NCI-H146 (cell line): ENCODE data around the gene C10orf90.

ENCODE experiments used
- DNase-seq: peaks from one replicate; lab custom pipeline; 2025; lab: John Stamatoyannopoulos, UW

The C10orf90 gene

DNA sequence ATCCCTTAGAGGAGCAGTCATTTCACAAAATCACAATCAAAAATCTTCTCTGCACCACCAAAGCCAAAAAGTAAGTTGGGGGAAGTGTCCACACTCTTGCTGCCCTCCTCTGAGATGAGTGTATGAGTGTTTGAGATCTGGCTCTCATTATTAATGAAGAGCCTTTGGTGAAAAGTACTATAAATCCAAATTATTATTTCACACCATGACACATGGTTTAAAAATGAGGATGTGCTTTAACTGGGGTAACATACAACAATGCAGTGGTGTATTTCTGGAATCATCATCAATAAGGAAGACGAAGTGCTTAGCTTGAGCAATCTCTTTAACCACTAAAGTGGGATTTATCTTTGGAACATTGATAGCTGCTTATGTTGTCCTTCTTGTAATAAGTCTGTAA is 168.1 kb downstream of the C10orf90 start:
- DNase-seq: no peak

DNA sequence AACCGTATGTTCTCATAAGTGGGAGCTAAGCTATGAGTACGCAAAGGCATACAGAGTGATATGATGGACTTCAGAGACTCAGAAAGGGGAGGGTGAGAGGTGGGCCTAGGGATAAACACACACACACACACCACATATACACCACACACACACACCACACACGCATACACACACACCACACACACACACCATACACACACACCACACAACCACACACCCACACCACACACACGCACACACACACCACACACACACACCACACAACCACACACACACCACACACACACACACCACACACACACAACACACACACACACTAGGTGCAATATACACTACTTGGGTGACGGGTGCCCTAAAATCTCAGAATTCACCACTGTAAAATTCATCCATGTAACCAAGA is 168.7 kb downstream of the C10orf90 start:
- no peak for DNase-seq

DNA sequence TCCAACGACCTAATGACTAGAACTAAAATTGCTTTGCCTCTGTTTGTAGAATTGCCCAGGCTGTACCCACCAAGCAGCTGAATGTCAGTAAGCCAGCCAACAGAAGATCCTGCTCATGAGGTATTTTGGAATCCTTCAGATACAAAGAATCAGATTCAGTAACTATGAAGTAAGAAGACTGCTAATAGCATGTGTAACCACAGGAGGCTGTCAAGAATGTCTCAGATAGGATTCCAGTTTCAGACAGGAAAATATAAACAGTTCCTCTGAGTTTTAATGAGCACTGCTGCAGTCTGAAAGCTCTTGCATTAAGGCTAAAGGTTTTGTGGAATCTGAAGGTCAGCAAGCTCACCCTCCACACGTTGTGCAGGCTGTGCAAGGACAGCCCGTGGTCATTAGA is 169.6 kb downstream of the C10orf90 start:
- DNase-seq: no peak

DNA sequence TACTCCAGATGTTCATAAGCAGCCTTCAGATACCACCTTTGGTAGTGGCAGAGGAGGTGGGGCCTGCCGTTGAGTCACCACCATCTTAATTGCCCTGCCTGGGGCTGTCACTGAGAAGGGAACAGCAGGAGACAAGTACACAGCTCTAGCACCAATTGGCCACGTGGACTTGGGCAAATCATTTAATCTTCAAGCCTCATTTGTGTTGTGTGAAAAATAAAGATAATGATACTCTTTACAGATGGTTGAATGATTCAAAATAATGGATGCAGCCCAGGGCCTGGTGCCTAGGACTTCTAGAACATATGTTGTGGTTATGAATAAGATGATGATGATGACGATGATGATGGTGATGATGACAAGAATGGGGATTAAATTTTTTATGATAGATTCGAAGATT is 170.3 kb downstream of the C10orf90 start:
- DNase-seq: peak; percentile 81

DNA sequence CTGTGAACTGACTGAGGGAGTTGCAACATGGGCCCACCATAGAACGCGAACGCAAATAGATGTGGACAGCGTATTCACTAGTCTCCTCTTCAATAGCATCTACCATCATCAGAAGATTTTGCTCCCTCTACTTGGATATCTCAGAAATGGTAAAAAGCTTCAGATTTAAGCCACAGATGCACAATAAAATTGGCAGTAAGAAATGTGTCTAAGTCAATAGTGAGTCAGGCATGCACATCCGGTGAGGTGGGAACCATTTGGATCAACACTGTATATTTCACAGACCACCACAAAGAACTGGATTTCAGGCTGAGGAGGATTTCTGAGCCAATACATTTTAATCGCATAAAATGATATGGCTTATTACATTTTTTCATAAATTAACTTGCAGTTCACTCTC is 170.7 kb downstream of the C10orf90 start:
- DNase-seq: no peak

DNA sequence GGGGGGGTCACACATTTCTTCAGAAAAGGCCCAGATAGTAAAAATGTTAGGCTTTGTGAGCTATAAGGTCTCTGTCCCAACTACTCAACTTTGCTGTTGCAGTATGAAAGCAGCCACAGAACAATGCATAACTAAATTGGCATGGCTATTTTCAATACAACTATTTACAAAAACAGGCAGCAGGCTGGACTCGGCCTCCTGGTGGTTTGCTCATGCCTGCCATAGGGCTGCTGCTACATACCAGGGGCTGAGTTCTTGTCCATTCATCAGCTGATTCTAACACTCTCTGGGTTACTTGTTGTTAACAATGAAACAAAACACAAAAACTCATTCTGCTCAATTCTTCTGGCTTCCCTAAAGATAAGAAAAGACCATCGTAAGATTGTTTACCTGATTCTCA is 172.8 kb downstream of the C10orf90 start:
- DNase-seq: no peak

DNA sequence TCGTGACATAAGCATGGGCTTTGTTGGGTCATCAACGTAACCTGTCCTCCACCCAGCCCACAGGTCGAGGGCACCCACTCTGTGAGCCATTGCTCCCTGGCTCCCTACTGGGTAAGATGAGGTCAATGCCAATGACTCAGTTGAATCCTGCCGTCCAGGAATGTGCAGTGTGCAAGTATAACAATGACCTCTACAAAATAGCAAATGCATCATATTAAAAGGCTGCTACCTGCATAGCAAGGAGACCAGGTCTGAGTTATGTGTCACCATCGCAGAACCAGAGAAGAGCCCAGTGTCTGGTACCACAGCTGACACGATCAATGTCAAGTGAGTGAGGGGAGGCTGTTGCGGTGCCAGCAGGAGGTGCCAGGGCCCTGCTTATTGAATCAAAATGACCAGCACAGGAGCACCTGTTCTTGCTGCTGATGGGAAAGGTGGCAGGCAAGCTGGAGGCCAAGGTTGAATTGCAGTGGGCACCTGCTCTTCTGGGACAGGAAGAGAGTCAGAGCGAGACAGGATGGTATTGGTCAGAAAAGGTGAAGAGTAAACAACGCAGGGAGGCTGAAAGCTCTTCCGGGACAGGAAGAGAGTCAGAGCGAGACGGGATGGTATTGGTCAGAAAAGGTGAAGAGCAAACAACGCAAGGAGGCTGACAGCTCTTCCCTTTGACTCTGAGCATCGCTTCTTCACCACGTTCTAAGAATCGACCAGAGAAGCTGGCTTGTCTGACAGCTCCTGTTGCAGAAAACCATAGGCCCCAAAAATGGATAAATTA is 173.5 kb downstream of the C10orf90 start:
- DNase-seq: no peak

DNA sequence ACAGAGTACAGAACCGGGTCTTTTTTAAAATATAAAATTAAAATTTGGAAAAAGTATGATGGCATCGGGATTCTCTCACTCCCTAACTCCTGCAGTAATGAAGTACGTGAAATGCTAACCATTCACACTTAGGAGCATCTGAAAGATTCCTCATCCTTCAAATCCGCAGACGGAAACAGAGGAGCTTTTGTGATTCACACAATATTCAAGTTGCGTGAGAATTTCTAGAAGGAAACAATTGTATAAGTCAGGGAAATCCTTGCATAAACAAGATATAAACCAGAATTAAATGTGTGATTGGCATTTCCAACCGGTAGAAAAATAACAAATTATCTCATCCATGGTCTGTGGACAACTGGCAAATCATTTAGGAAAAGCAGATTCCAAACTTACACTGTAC is 179.0 kb downstream of the C10orf90 start:
- no peak for DNase-seq

DNA sequence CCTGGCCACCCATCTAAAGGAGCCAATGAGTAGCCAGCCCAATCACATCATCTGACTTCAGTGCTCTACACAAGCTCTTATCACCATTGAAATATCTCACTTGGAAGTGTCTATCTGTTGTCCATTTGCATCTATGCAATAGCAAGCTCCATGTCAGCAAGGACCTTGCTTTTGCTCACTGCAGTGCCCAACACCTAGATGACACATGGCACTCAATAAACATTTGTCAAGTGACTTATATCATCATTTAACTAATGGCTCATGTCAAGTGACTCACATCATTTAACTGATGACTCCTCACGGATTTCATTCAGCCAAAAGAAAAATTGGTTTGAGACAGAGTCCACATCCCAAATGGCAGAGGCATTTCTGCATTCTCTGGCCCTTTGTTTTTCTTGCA is 189.3 kb downstream of the C10orf90 start:
- DNase-seq: no peak

DNA sequence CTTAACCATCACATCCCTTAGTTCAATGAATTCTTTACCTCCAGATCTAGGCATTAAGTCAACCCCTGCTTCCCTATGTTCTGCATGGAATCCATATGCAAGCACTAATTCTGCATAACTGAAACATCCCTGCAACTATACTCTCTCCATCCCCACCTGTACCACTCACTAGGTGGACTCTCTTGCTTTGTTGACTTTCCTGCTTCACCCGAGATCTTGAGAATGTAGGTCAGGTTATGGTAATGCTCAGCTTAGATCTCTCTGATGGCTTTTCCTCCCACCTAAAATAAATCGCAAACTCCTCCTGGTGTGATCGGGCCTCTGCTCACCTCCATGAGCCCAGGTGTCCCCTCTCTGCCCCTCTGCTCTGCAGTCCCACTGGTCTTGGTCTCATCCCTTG is 189.8 kb downstream of the C10orf90 start:
- no peak for DNase-seq

DNA sequence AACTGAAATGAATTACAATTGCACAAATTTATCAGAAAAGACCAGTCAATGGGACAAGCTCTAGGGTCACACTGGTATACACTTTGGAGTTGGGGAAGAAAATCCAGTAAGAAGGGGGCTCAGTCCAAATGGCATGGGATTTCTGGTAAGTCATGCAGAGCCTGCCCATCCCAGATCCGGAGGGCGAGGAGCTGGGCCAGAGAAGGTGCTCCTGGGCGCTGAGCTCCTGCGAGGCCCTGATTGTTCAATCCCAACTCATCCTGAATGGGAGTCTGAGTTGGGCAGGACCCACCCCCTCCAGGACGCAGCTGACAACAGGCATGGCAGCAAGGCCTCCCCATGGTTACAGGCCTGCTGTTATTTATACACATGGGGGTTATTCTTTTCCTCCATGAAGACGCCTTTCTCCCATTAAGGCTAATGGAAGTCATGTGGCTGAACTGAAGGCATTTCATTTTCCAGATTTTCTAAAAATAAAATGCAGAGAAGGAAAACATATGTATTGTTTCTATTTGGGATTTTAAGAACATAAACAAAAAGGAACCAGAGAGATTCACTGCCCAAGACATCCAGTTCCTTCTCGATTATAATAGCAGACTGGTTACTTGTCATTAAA is 191.1 kb downstream of the C10orf90 start:
- no peak for DNase-seq

DNA sequence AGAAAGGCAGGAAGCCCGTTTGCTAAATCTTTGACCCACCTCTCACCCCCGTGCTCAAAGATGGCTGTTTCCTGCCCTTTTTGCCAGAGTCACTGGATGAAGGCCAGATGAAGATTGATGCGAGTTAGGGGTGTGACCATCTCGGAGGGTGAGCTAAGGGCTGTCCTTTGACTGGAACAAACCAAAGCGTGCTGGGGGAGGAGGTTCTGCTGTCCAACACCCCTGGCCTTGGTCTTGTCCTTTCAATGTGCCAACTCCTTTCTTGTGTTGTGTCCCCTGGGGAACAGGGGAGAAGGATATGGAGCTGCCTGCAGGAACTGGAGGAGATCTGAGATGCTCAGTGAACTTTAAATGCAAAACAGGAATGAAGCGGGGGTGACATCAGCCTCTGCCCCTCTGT is 191.9 kb downstream of the C10orf90 start:
- peak; percentile 16 for DNase-seq

DNA sequence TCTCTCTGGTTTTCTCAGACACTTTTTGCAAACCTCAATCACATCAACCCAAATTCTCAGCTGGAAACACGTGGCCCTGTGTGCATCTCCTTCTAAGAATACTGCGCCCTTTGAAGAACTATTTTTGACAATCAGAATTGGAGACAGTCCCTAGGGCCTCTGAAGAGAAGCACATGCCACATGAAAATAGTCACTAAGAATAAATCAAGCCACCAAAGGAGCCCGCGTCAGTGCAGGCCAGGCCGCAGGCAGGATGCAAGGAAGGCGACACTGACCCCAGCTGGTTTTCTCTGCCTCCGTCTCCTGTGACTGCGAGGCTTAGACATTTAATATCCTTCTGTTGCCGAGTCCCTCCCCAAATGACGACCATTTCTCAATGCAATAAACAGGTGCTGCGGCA is 194.2 kb downstream of the C10orf90 start:
- DNase-seq: no peak

DNA sequence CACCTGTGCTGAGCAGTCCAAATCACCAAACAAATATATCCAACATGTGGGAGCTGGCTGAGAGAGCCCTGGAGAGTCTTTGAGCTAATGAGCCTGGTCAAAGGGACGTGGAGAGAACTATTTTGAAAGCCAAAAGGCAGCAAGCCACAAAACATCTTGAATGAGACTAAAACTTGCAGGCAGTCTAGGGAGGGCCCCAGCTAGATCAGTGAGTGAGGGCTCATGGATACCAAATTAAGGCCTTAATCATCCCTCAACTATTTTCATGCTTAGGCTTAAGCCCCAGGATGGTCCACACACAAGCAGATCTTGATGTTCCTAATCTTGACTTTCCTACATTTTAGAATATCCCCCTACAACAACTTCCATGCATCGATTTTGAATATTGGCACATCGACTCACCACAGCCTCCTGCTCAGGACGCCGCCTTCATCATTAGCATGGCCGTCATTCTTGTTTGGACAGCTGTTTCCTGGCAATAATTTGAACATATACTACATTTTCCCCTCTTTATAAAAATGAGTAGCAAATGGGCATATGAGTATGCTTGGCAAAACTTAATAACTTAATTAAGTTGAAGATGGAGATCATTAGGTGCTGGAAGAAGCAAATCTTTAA is 195.3 kb downstream of the C10orf90 start:
- DNase-seq: peak; percentile 63

DNA sequence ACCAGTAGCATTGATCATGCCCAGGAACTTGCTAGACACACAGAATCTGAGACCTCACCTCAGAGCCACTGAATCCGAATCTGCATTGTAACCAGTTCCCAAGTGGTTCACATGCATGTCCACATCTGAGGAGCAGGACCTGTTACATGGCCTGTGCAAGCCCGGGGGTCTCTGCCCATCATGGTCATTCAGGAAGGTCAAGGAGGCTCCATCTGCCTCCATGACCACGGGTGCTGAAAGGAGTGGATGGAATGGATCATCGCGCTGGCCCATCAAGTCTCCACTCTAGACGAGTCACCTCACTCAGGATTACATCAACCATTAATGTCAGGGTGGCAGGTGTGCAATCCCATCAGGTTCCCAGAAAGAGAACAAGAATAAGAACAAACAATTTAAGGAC is 196.5 kb downstream of the C10orf90 start:
- peak; percentile 19 for DNase-seq

DNA sequence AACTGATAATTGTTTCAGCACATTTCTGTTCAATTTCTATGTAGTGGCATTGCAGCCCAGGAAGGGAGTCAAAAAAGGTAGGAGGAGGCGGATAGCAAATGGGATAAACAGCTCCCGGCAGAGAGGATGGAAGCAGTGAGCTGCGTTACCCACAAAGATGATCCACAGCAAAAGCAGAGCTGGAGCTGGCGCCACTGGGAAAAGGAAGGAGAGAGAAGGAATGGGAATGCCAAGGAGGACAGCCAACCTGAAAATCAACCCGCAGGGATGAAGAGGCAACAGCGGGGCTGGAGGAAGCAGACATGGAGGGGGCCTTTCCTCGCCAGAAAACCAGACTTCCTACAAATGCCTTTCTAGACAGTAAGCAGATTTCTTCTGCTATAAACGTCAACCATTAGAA is 199.5 kb downstream of the C10orf90 start:
- DNase-seq: no peak

DNA sequence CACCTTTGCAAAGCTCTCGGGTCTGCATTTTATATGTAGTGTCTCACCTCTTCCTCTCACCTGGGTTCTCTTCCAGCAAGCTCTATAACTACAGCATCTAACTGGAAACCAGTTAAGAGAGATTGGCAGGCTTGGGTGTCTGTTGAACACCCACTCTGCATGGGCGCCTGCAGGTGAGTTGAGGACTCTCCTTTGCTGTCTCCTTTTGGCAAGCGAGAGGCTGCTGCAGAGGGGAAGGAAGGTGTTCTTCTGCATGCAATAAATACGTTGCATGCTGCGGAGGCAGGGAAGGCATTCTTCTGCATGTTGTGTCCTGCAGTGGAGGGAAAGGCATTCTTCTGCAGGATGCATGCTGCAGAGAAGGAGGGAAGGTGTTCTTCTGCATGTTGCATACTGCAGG is 200.8 kb downstream of the C10orf90 start:
- no peak for DNase-seq

DNA sequence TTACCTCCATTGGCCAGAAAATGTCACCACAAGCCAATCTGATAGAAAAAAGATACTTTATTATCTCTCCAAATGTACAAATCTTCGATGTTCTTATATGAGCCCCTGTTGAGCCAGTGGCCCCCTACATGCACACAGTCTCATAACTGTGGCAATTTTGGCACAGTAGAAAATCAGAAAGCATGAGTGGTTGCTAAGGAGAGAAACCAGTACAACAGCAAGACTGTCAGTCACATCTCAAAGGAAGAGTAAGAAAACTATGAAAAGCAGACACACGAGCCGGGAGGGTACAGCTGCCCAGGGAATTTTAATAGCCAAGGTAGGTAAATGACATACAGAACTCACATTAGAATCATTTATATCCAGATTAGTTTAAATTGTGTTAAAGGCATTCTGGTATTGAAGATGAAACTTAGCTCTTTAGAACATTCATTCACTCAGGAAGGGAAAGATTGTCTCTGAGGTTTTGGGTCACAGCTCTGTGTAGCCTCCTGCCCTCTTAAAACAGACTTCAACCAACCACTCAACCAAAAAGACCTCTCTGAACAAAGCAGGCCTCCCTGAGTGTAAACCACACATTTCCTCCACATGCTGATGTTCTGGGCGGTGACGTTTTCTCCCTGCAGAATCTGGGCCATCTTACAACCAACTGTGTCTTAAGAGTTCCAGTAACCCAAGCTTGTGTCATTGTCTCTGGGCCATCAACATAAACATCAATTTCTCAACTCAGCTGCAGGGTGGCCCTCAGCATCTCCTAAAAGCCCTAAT is 201.4 kb downstream of the C10orf90 start:
- DNase-seq: no peak

DNA sequence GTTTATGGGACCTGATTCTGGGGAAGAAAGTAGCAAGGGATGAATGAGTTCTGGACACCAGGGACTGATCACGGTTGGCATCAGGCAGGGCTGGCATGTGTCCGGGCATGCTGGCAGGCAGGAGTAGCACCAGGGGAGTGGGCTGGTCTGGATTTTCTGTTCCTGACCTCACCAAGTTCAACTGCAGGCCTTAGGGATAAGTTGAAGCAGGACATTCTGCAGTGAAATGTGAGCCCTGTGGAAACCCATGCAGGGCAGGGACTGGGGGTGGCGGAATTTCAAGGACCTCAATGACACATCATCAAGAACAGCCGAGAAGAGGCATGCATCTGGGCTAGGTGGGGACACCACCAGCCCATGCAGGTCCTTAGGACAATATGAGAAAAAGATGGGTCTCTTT is 202.0 kb downstream of the C10orf90 start:
- no peak for DNase-seq

DNA sequence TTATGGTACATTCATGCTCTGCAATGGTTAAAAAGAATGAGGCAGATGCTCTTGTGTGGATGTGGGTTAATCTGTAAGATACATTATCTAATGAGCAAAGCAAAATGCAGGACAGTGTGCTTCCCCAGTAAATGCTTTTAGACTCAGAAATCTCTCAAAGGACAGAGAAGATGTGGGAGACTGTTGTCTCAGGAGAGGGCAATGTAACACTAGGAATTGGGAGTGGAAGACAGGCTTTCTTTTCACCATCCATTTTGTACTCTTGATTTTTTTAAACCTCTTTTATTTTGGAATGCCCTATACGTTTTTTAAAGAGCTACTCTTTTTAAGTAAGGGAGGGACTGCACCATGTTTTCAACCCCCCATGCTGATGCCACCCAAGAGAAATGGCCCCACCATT is 204.7 kb downstream of the C10orf90 start:
- no peak for DNase-seq

DNA sequence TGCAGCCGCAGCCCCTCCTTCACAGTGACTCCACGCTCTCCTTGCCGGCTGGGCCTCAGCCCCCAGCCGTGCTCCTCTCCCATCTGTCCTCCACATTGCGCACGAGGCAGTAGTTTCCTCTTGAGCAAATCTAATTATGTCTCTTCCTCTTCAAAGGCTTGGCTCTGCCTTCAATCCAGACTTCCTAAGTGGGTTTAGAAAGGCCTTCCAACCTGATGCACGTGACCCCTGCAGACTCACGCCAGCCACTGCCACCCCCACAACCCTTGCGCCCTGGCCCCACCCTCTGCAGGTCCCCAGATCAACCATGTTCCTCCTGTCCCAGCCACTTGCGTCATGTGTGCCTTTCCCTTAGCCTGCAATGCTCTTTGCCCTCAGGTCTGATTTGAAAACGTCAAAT is 207.2 kb downstream of the C10orf90 start:
- no peak for DNase-seq

DNA sequence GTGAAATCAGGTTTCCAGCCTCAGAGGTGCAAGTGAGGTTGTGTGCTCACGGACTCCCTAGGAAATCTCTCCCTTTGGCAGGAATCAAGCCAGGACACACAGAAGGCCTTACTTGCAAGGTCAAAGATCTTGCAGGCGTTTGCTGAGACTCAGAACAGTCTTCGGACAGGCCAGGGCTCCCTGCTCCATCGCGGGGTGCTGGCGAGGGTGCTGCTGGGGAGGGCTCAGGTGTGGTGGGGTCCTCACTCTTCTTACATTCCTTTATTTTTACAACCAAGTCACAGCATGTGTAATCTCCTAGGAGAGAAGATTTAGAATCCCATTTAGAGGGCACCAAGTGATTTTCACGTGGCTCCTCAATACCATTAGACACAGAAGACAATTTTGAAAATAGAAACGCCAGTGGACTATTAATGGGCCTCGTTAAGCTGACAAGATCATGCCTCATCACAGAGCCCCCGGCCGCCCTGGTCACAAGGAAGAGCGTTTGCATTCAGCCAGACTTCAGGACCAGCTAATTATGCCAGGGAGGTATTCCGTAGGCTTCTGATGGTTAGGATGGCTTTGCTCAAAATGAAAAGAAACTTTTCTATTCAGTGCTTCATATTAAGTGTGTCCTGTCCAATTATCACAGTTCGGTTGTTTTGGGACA is 209.1 kb downstream of the C10orf90 start:
- DNase-seq: no peak
